ENCODE data around the gene IRAG1. TPM values are rescaled to one million over a fixed set of nuclear protein-coding genes. Genes with fewer than 3 reads are reported as not detected.

IRAG1 gene

GRCh38 chr11:10645212-10645795, 48.3 kb downstream of the IRAG1 start:
- no CpG with 5 or more reads among the region's 6 CpGs for WGBS, 2 donors (ENCODE audit: extremely low coverage in 2 of 2, insufficient read length in 2 of 2, insufficient replicate concordance in 1 of 2)
- Histone ChIP-seq H3K4me2 (ENCODE audit: insufficient read depth, low read length, poor library complexity, severe bottlenecking) (no peak overlapping the region), H4K8ac (ENCODE audit: low read depth, low read length) (no peak overlapping the region)

More at GRCh38 chr11:10645212-10645795, 48.3 kb downstream of the IRAG1 start:
- H3K4me3 ChIP-seq (ENCODE audit: low read length in 2 of 2) = no peak overlapping the region
- H3K18ac ChIP-seq (ENCODE audit: low read length) = no peak overlapping the region
- no peaks in the 10 kb centered on the region for H3K27me3 ChIP-seq (ENCODE audit: control insufficient read depth in 3 of 3, insufficient read depth in 3 of 3, low read depth in 1 of 3, low read length in 3 of 3)
- no peak overlapping the region for H2BK12ac ChIP-seq (ENCODE audit: low read length)
- no peak overlapping the region for H3K14ac ChIP-seq (ENCODE audit: low read length)
- H2BK5ac ChIP-seq (ENCODE audit: low read length) = no peak overlapping the region
- H2BK15ac ChIP-seq (ENCODE audit: low read length) = no peak overlapping the region
- no peak overlapping the region for H2AFZ ChIP-seq (ENCODE audit: low read length)
- no peaks in the 10 kb centered on the region for H3K9me3 ChIP-seq (replicated peaks in 1 of 2; ENCODE audit: control insufficient read depth in 2 of 2, insufficient read depth in 1 of 2, low read depth in 1 of 2, low read length in 2 of 2)
- no peaks in the 10 kb centered on the region for H3K79me1 ChIP-seq (ENCODE audit: low read depth, low read length)
- no peaks in the 10 kb centered on the region for H3K36me3 ChIP-seq (replicated peaks in 1 of 2; ENCODE audit: control insufficient read depth in 2 of 2, insufficient read depth in 2 of 2, low read length in 2 of 2)
- peaks cover under 1 to 4% of the 10 kb centered on the region in 2 donors for H3K4me1 ChIP-seq (ENCODE audit: control insufficient read depth in 2 of 2, insufficient read depth in 1 of 2, low read depth in 1 of 2, low read length in 2 of 2)
- no peak overlapping the region for H4K91ac ChIP-seq (ENCODE audit: low read depth, low read length, poor library complexity)
- DNase-seq (ENCODE audit: low spot score) = no peak
- no peak overlapping the region for H2AK5ac ChIP-seq (ENCODE audit: low read depth, low read length)
- H2BK120ac ChIP-seq (ENCODE audit: low read depth, low read length) = no peak overlapping the region
- no peak overlapping the region for H3K4ac ChIP-seq (ENCODE audit: low read length)
- H3K9ac ChIP-seq (ENCODE audit: low read depth, low read length, poor library complexity) = no peak overlapping the region
- no peak overlapping the region for H3K27ac ChIP-seq (replicated peaks; ENCODE audit: low read length)
- no peak overlapping the region for H3K23ac ChIP-seq (ENCODE audit: low read depth, low read length, poor library complexity)

Small RNAs within 50 kb of the gene (small RNA-seq; reads per million reads assigned to genes)
- gene RF00019 (ENCODE audit: insufficient read depth) = not detected

Measured in neuronal stem cell (in vitro differentiated cells).